Subcutaneous adipose tissue (tissue), 4 donors: Measurements from ENCODE around the gene SAMD9L. TPM values are rescaled to one million over a fixed set of nuclear protein-coding genes. Genes with fewer than 3 reads are reported as not detected.

ENCODE experiments used
- total RNA-seq, 4 donors: library from RNA; depleted of rRNA; stranded (reverse); fragments of >200 nt; gene quantifications; one replicate each; pipeline ENCODE4 v1.1.0, GENCODE V29; 2016
- TF ChIP-seq, protein P1 (sequence below): fragments of 450-650 bp; IDR thresholded peaks from one replicate; pipeline ENCODE4 v1.5.1; 2016; ENCODE audit warnings: low read depth, mild to moderate bottlenecking, control low read depth, antibody characterized with exemption, moderate library complexity

Gene SAMD9L
- total RNA-seq, 4 donors from 2014 or later, result 6.7 to 23.5 (median 16.8) TPM

DNA sequence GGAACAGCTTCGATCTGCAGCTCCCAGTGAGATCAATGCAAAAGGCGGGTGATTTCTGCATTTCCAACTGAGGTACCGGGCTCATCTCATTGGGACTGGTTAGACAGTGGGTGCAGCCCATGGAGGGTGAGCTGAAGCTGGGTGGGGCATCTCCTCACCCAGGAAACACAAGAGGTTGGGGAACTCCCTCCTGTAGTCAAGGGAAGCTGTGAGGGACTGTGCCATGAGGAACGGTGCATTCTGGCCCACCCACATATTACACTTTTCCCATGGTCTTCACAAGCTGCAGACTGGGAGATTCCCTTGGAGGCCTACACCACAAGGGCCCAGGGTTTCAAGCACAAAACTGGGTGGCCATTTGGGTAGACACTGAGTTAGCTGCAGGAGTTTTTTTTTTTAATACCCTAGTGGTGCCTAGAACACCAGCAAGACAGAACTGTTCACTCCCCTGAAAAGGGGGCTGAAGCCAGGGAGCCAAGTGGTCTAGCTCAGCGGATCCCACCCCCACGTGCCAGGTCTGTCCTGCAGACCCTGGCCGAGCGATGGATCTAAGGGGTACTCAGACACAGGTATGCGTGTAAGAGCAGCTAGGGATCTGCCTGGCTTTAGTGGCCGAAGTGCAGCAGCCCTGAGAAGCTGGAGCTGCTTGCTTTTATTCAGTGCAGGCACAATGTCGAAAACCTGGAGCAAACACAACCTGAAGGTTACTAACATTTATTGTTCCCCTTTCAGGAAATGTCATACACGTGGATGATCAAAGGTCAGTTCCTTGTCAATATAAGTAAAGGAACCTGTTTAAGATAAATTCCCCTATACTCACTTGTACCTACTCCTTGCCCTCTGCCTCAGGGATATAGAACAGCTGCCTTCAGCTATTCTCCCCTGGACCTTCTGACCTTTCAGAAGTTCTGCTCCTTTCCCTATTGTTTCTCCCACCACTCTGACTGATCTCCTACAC lies 27.3 kb downstream of the SAMD9L start:
- TF ChIP-seq, protein P1, sequence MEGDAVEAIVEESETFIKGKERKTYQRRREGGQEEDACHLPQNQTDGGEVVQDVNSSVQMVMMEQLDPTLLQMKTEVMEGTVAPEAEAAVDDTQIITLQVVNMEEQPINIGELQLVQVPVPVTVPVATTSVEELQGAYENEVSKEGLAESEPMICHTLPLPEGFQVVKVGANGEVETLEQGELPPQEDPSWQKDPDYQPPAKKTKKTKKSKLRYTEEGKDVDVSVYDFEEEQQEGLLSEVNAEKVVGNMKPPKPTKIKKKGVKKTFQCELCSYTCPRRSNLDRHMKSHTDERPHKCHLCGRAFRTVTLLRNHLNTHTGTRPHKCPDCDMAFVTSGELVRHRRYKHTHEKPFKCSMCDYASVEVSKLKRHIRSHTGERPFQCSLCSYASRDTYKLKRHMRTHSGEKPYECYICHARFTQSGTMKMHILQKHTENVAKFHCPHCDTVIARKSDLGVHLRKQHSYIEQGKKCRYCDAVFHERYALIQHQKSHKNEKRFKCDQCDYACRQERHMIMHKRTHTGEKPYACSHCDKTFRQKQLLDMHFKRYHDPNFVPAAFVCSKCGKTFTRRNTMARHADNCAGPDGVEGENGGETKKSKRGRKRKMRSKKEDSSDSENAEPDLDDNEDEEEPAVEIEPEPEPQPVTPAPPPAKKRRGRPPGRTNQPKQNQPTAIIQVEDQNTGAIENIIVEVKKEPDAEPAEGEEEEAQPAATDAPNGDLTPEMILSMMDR, result no peak

- TF ChIP-seq, protein P1, result no peak
Measured at GRCh38 chr7:93119191-93119905, 28.8 kb downstream of the SAMD9L start.

DNA sequence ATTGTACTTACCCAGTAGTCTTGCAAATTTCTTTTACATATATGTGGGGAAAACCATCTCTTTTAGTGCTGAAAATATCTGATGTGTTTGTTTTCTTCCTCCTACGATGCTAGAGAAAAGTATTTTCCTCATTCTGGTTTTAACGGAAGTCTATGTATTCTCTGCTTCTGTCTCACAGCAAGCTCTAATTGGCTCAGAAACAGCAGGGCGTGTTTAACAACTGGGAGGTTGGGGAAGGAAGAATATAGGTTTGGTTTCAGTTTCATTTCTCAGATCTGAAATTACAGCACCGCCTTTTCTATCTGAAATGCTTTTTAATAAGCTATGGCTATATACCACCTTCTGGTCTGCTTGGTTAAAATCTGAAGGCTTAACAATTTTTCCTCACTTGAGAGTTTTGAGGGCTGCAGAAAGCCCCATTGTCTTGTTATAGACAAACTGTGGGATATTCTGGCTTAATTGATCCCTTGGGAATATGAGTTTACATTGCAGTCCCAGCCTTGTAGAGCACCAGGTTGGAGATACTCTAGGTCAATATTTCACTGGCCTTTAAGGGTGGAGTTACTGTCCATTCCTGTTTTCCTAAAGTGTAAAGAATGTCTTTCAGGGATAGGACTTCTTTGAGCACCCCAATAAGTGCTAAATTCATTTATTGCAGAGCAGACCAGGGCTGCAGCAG lies 30.2 kb downstream of the SAMD9L start, which contains the start of gene SAMD9:
TSS of gene SAMD9 (minus strand) at position 128 of the 679 bp plus-strand sequence. CDS start 11,882 bp downstream, outside the sequence.
- TF ChIP-seq, protein P1, result no peak

DNA sequence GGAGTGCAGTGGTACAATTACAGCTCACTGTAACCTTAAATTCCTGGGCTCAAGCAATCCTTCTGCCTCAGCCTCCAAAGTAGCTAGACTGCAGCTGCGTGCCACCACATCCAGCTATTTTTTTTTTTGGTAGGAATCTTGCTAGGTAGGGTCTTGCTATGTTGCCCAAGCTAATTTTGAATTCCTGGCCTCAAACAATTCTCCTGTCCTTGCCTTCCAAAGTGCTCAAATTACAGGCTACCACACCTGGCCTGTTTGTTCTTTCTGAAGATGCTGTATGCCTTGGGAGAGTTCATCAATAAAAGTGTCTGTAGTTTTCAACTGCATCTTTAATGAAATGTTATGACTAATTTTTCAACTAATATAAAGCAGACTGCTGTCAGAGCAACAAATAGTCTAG lies 30.9 kb downstream of the SAMD9L start:
- TF ChIP-seq, protein P1, result no peak

DNA sequence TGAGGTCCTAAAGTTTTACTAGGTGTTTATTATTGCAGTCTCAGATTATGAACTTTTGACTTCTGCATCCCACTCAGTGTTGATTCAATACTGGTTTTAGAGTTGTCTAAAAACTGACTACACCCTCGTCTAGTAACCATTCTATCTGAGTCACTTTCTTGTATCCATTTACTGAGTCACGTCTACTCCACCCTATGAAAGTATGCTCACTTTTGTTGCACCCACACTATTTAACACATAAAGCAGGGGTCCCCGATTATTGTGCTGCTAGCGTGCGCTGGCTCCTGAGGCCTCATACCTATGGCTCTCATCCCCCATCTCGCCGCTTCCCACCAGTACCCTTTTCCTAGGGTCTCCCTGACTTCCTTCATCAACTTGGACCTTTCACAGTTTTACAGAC lies 32.4 kb downstream of the SAMD9L start:
- TF ChIP-seq, protein P1, result no peak

- TF ChIP-seq, protein P1, result no peak
Measured at GRCh38 chr7:93108003-93108402, 40.2 kb downstream of the SAMD9L start.
